GM15510 (cell line): Measurements from ENCODE around the gene LCE2D.

Source experiments
- POLR2A ChIP-seq: IDR thresholded peaks from 3 replicates; pipeline ENCODE4 v1.6.1; 2011; ENCODE audit warnings: borderline replicate concordance; ENCODE audit not compliant: insufficient read length; ENCODE audit errors: extremely low read depth

Gene LCE2D, protein sequence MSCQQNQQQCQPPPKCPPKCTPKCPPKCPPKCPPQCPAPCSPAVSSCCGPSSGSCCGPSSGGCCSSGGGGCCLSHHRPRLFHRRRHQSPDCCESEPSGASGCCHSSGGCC

DNA sequence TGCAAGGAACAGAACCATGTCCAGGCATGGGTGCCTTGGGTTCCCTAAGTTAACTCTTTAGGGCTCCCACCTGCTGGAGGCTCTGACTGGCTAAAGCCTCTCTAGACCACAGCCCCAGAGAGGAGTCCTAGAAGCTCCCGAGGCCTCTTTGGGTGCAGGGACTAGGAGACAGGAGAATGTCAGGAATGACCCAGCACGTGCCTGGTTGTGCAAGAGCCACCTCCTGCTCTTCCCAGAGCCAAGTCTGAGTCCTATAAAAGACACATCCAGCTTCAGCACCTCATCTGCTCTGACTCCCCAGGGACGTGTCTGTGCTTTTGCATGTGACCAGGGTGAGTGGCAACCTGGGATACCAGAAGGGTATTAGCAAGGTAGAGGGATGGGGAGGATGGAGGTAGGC is at the start of gene LCE2D:
LCE2D (plus strand) TSS at position 283 of the 400 bp plus-strand sequence. CDS start 726 bp downstream, outside the sequence.
- no peak for TF ChIP-seq POLR2A

DNA sequence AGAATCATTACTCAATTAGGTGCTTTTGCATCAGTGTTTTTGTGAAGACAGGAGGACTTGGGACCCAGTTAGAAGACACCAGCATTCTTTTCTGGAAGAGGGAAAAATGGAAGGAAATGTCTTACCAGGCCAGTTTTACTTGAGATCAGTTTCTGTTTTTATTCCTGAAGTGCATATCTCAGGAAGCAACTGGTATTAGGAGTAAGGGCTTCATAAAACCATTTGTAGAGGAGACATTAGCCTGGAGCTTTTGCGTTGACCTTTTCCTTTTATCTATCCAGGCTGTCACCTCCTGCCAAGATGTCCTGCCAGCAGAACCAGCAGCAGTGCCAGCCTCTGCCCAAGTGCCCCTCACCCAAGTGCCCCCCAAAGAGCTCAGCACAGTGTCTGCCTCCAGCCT is 49.7 kb upstream of the LCE2D start, which contains the start of gene LCE3B:
LCE3B (plus strand) TSS at position 301 of the 400 bp plus-strand sequence; CDS start at position 301, 0 bp downstream.
- TF ChIP-seq POLR2A: no peak

GRCh38 chr1:152621993-152622392 is 41.2 kb upstream of the LCE2D start:
- no peak for TF ChIP-seq POLR2A

DNA sequence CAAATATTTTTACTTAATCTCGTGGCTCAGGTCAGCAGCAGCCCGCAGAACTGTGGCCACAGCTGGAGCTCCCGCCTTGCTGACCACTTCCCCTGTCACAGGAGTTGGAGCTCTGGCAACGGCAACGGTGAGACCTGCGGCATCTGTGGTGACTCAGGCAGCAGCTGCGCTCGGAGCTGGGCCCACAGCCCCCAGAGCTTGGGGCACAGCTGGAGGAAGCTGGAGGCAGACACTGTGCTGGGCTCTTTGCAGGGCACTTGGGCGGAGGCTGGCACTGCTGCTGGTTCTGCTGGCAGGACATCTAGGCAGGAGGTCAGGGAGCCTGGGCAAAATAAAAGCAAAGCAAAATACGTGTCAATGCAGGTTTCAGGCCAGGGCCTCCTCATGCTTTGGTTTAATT is 40.4 kb upstream of the LCE2D start, which contains the start of gene LCE3A:
LCE3A (minus strand) TSS at position 301 of the 400 bp plus-strand sequence; CDS start at position 301, 0 bp downstream.
- TF ChIP-seq POLR2A: no peak

DNA sequence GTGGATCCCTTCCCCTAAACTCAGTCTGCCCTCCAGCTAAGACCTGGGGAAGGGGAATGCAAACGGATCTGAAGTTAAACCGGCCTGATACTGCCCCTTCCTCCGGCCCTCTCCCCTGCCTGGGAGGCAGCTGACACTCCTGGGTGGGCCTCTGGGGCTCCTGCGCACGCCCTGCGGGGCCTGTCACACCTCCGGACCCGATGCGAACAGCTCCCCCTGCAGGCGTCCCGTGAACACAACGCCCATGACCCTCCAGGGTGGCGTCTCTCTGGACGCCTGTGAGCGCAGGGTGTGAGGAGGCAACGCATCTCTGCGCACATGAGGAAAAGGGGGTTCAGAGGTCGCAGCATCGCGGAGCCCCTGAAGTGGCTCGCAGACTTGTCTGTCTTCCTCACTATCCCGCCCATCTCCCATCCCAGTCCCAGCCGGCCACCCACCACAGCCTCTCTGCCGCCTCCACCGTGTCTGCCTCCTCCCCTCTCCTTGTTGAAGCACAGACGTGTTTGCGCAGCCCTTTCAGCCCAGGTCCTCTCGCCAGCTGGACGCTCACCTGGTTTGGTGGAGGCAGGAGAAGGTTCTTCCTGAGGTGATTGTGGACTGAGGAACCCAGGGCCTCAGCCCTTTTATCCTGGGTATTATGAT is 39.9 kb upstream of the LCE2D start:
- no peak for TF ChIP-seq POLR2A

- no peak for TF ChIP-seq POLR2A
These were observed 36.4 kb upstream of the LCE2D start for GRCh38 chr1:152626744-152627143.

DNA sequence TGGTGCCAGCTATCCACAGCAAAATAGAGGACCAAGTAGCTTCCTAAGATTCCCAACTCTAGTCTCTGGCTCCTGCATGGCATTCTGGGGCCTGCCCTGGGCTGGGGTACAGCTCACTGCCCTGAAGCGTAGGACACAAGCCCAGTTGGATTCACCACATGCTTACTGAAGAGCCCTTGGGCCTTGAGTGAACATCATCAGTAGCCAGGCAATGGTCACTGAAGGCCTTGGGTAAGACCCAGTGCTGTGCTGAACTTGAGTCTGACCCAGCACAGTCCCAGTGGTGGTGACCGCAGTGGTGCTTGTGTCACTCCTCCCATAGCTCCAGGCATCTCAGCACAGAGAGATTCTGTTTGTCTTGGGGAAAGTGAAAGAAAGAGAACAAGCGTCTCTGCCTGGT is 32.6 kb upstream of the LCE2D start:
- no peak for TF ChIP-seq POLR2A

- TF ChIP-seq POLR2A: no peak
These were observed 22.8 kb upstream of the LCE2D start for GRCh38 chr1:152640351-152640750.

GRCh38 chr1:152643945-152644344 is 19.2 kb upstream of the LCE2D start:
- no peak for TF ChIP-seq POLR2A

DNA sequence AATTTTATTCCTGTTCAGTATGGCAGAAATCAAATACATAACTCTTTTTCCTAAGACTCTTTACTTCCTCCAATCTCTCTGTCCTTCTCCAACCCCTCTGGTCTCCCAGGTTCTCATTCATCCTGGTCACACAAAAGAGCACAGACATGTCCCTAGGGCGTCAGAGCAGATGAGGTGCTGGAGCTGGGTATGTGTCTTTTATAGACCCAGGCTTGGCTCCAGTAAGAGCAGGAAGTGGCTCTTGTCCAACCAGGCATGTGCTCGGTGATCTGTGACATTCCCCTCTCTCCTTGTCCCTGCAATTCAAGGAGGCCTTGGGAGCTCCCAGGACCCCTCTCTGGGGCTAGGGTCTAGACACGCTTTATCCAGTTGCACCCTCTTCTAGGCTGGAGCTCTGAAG is 18.0 kb upstream of the LCE2D start:
- TF ChIP-seq POLR2A: no peak

- no peak for TF ChIP-seq POLR2A
These were observed 16.5 kb upstream of the LCE2D start for GRCh38 chr1:152646656-152647055.

DNA sequence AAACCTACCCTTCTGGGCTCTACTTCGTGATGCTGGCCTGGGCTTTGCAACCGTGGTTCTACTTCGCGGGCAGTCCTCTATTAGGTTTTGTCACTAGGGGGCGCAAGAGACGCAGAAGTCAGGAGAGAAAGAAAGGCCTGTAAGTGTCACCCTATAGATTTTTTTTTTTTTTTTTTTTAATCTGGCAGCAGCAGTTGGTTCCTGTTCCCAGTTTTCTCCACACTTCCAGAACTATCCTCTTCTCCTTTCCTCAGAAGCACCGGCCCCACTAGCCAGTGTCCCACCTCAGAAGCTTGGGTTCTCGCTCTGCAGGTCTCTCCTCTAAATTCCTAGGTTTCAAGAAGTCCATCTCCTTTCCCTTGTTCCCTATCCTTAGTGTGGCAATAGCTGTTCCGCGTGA is 9.1 kb upstream of the LCE2D start:
- no peak for TF ChIP-seq POLR2A

GRCh38 chr1:152656459-152656858 is 6.7 kb upstream of the LCE2D start:
- no peak for TF ChIP-seq POLR2A

DNA sequence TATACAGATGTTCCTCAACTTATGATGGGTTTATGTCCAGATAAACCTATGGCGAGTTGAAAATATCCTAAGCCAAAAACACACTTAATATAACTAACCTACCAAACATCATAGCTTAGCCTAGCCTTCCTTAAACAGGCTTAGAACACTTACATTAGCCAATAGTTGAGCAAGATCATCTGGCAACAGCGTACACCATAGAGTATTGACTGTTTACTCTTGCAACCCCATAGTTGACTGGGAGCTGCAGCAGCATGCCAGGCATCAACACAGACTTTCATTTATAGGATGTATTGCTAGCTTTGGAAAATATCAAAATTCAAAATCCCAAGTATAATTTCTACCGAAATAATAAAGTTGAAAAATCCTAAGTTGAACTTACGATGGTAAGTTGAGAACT is 5.5 kb upstream of the LCE2D start:
- no peak for TF ChIP-seq POLR2A

DNA sequence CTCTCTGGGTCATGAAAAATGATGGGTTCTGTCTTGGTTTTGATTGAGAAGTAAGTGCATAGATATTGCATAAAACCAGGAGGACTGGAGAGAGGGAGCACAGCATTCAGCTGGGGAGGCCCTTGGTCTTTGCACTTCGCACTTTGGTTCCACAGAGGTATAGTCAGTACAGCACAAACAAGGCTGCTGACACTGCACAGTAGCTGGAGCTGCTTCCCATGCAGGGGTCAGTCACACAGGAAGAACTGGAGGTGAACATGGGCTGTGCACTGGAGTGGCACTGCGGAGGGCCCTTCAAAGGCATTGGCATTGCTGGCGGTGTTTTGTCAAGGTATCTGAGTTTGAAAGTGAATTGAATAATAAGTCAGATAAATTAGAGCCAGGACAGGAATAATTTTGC is 4.5 kb upstream of the LCE2D start:
- no peak for TF ChIP-seq POLR2A

GRCh38 chr1:152667648-152668047 is 4.5 kb downstream of the LCE2D start:
- no peak for TF ChIP-seq POLR2A
